GM12864 (cell line): Measurements from ENCODE around the gene TRIM73.
"Not testable (repeated sequence)": the region's sequence is repeated elsewhere in the genome, so short reads cannot be mapped to it uniquely, and the experiment has no call there.

Source experiments
- DNase-seq: peaks from one replicate; pipeline ENCODE4 v3.0.0-alpha.2; 2011; ENCODE audit warnings: low read depth
- H3K4me3 ChIP-seq: 2 replicates; pipeline ENCODE4 v1.5.1; 2011; ENCODE audit warnings: mild to moderate bottlenecking, low read depth, low read length, control low read depth

TRIM73 gene

GRCh38 chr7:75395329-75395728 lies at the start of gene TRIM73:
TRIM73 (plus strand) TSS chr7:75395629; CDS start chr7:75398934, 3,305 bp downstream.
- not testable (repeated sequence) for DNase-seq, H3K4me3 ChIP-seq

- H3K4me3 ChIP-seq = not testable (repeated sequence)
These were observed 36.5 kb upstream of the TRIM73 start for GRCh38 chr7:75358671-75359541.

DNA sequence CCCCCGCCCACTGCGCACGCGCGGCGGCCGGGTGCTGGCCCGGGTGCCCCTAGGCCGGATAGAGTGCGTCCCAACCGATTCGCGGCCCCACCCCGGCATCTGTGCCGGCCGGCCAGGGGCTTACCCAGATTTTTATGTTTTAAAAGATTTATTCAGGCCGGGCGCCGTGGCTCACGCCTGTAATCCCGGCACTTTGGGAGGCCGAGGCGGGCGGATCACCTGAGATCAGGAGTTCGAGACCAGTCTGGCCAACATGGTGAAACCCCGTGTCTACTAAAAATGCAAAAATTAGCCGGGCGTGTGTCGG lies 35.9 kb upstream of the TRIM73 start:
- not testable (repeated sequence) for DNase-seq, H3K4me3 ChIP-seq

More at GRCh38 chr7:75358671-75359541, 36.5 kb upstream of the TRIM73 start:
- DNase-seq = not testable (repeated sequence)

- DNase-seq, H3K4me3 ChIP-seq: not testable (repeated sequence)
These were observed 31.4 kb upstream of the TRIM73 start for GRCh38 chr7:75364079-75364478.

DNA sequence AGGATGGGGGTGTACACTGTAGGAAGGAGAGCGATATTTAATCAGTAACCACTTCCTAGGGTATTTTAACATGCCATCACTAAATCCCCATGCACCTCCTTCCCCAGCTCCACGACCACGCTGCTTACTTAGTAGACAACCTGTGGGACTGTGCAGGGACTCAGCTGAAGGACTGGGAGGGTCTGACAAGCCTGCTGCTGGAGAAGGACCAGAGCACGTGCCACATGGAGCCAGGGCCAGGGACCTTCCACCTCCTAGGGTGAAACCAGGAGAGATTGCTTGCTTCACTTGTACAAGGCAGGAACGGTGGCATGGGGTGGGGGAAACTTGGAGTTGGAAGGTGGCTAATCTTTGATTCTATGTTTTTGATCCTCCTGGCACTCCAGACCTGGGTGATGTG lies 28.8 kb upstream of the TRIM73 start:
- DNase-seq, H3K4me3 ChIP-seq: not testable (repeated sequence)

DNA sequence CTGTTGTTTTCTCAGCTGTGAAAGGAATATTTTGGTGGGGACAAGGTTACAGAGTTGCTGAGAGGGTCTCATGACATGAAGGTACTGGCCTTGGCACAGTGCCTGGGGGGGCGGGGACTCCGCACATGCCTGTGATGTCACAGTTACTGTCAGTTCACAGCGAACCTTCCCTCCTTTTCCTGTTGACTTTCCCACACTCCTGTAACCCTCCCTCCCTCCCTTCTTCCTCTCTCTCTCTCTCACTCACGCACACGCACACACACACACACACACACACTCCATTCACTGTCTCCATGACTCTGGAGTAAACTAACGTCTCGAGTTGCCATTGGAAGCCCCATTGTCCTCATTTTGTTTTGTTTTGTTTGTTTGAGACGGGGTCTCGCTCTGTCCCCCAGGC lies 28.1 kb upstream of the TRIM73 start:
- H3K4me3 ChIP-seq, DNase-seq: not testable (repeated sequence)

DNA sequence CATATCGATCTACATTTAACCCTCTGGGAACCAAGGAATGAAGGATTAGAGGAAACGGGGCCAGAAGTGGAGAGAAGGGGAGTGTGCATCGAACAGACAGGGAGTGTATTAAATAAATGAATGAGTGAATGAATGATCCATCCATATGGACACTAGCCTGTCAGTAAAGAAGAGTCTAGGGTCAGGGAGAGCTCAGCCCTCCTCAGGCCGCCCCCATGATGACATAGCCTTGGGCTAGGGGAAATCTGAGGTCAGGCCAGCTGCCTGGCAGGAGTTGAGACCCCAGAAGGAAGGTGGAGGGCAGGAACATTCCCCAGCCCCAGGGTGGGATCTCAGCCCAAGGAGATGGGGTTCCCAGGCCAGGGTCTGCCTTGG lies 21.3 kb upstream of the TRIM73 start:
- not testable (repeated sequence) for H3K4me3 ChIP-seq, DNase-seq

DNA sequence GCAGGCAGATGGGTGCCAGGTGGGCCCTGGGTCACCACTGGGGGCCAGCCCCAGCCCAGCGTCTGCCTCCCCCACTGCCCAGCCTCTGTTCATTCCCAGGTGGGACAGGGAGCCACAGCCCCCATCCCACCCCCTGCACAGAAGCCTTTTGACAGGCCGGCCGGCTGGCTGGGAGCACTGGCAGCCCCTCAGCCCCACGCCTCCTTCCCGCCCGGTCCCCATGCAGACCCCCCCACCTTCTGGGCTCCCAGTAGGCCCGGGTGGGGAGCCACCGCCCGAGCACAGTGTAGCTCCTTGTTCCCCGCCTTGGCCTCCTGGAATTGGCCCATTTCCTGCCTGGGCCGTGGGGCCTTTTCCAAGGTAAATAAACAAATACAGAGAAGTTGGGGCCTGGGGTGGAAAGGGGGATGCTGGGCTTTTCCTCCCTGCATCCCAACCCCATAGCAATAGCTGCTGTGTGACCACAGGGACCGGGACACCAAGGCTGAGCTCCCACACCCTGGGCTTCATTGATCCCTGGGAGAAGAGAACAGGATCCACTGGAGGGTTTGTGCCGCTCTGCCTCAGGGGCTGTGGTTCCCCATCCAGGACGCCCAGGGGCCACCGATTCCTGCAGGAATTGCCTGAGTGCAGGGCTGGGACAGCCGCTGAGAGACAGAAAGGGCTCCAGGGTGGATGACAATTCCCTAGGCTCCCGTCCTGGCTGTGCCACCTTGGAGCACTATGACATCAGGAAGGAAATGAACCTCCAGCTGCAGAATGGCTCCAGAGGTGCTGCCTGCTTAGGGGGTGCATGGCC lies 20.7 kb upstream of the TRIM73 start:
- H3K4me3 ChIP-seq, DNase-seq: not testable (repeated sequence)

GRCh38 chr7:75393194-75393593 lies 2.2 kb upstream of the TRIM73 start:
- DNase-seq, H3K4me3 ChIP-seq: not testable (repeated sequence)

DNA sequence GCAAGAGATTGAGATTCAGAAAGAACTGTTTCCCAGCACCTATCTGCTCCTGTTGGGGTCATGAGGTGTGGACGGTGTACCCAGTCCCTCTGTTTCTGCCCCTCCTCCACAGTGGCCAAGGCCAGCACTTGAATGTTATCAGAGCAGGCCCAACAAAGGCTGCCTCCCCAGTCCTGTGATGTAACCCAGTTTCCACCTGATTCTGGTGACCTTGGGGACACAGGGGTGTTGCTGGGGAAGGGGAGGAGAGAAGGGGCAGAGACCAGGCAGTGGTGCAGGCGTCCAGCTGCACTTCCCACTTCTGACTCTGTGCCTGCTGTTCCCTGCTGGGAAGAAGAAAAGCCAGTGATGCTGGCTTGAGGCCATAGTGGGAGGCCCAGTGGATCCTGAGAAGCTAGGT lies 2.4 kb downstream of the TRIM73 start:
- H3K4me3 ChIP-seq, DNase-seq: not testable (repeated sequence)

DNA sequence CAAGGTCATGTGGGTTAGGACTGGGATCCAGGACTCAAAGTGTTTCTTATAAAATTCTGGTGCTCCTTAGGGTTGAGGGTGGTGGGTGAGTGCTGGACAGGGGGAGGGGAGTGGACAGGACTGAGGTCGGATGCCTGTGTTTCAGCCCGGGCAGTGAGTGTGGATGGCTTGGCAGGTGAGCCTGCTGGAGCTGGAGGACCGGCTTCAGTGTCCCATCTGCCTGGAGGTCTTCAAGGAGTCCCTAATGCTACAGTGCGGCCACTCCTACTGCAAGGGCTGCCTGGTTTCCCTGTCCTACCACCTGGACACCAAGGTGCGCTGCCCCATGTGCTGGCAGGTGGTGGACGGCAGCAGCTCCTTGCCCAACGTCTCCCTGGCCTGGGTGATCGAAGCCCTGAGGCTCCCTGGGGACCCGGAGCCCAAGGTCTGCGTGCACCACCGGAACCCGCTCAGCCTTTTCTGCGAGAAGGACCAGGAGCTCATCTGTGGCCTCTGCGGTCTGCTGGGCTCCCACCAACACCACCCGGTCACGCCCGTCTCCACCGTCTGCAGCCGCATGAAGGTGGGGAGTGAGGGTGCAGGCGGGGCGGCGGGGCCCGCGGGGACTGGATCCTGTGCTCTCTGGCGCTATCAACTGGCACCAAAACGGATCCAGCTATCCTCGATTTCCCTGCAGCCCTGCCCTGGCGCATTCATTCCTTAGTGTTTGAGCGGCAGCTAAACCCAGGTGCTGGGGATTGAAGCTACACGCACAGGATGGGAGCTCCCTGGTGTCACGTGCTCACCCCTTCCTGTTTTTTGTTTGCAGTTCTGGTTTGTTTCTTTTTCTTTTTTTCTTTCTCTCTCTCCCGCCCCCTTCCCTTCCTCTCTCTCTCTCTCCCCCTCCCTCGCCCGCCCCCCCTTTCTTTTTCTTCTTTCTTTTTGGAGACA lies 3.6 kb downstream of the TRIM73 start:
- not testable (repeated sequence) for H3K4me3 ChIP-seq, DNase-seq

- DNase-seq, H3K4me3 ChIP-seq: not testable (repeated sequence)
These were observed 5.1 kb downstream of the TRIM73 start for GRCh38 chr7:75400575-75400974.

DNA sequence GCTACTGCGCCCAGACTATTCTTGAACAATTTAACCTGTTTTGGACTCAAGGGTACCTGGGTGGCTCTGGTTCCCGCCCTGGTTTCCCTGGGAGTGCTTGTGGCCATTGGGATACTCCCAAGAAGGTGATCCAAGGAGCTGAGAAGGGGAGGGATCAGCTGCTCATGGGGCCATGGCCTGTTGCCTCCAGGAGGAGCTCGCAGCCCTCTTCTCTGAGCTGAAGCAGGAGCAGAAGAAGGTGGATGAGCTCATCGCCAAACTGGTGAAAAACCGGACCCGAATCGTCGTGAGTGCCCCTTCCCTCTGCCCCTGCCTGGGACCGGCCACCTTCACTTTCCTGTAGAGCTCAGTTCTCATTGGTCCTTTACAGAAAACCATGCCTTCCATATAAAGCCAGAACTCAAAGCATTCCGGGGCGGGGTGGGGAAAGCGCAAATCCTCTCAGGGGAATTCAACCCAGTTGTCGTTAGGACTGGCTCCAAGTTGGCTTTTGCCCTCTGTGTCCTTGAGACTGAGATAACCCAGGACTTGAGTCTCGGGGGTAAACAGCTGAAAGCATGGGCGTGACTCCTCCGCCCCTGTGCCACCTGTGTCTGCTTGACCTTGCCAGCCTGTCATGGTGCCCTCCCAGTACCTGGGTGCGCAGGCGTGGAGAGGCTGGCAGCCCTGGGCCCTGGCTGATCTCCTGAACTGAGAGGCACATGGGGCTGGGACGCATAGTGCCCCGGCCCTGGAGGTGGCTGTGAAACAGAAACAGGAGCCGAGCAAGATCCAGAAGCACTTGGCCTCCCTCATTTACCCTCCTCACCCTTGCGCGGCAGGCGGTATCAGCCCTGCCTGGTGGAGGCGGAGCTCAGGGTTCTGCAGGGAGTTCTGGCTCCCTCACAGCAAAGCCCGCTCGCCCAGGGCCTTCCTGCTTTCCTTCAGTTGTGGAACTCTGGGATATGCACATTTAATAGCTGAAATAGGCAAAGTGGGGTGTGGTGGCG lies 8.3 kb downstream of the TRIM73 start:
- DNase-seq, H3K4me3 ChIP-seq: not testable (repeated sequence)

DNA sequence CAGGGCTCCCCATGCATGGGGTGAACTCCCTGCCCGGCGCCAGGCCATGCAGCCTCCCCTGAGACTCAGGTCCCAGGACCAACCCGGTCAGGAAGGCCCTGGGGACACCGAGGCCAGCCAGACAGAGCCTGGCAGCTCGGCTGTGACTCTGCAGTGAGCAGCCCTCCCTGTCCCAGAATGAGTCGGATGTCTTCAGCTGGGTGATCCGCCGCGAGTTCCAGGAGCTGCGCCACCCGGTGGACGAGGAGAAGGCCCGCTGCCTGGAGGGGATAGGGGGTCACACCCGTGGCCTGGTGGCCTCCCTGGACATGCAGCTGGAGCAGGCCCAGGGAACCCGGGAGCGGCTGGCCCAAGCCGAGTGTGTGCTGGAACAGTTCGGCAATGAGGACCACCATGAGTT lies 9.2 kb downstream of the TRIM73 start:
- H3K4me3 ChIP-seq, DNase-seq: not testable (repeated sequence)

DNA sequence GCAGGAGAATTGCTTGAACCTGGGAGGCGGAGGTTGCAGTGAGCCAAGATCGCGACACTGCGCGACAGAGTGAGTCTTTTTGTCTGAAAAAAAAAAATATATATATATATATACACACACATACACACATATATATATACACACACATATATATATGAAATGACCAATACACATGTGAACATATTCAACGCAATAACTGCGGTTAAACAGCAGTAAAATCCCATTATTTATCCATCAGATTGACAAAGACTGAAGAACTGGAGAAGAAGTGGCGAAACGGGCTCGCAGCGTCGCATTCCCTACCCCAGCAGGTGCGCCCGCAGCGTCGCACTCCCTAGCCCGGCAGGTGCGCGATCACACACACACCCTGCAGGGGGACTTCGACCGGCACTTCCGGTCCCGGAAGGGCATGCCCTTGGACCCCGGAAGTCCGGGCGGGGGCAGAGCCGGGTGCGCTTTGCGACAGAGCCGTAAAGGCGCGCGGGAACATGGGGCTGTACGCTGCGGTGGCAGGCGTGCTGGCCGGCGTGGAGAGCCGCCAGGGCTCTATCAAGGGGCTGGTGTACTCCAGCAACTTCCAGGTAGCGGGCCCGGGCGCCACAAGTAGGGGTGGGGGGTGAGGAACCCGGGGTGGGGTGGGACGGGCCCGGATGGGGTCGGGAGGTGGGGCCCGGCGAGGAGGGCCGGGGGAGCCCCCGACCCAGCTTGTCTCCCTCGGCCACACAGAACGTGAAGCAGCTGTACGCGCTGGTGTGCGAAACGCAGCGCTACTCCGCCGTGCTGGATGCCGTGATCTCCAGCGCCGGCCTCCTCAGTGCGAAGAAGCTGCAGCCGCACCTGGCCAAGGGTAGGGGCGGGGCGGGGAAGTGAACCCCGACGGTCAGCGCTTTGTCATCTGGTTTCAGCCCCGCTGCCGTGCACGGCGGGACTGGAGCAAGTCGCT lies 14.7 kb downstream of the TRIM73 start:
- not testable (repeated sequence) for H3K4me3 ChIP-seq, DNase-seq

DNA sequence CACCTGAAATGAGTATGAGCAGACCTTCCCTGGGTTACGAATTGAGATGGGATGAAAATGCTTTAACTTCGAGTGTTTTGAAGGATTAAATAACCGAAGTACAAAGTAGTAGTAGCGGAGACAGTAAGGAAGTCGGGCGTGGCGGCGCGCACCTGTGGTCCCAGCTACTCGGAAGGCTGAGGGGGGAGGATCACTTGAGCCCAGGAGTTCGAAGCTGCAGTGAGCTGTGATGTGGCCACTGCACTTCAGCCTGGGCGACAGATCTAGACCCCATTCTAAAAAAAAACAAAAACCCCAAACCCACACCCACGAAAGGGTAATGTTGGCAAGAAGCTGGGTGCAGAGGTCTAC lies 15.4 kb downstream of the TRIM73 start:
- not testable (repeated sequence) for DNase-seq, H3K4me3 ChIP-seq

GRCh38 chr7:75414204-75414603 lies 18.8 kb downstream of the TRIM73 start:
- not testable (repeated sequence) for DNase-seq, H3K4me3 ChIP-seq
